Fibroblast of skin of left quadriceps (primary cell): ENCODE data around the gene WNT3A.

Source experiments
- DNase-seq, 2 experiments: peaks; one replicate each; pipeline ENCODE4 v3.0.0-alpha.2; 2013; ENCODE audit warnings: low read depth in 2 of 2

The WNT3A gene

GRCh38 chr1:228084325-228084724, 77.5 kb downstream of the WNT3A start:
- peak in 1 of 2 experiments; percentile 28 for DNase-seq

DNA sequence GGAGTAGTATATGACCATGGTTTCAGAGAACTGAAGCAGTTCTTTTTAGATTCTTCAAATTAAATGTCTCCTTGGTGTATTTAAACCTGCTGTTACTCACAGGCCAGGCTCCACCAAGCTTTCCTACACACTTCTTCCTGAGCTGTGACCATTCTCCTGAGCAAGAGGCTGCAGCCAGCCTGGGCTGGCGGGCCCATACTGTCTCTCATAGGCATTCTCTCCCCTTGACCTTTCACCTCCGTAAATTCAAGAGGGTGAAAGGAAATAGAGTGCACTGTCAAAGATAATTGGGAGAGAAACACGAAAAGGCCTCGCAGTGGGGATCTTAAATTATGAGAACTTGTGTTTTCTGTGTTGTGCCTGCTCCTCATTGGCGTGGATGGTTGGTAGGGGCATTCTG, 78.0 kb downstream of the WNT3A start:
- DNase-seq: no peak

DNA sequence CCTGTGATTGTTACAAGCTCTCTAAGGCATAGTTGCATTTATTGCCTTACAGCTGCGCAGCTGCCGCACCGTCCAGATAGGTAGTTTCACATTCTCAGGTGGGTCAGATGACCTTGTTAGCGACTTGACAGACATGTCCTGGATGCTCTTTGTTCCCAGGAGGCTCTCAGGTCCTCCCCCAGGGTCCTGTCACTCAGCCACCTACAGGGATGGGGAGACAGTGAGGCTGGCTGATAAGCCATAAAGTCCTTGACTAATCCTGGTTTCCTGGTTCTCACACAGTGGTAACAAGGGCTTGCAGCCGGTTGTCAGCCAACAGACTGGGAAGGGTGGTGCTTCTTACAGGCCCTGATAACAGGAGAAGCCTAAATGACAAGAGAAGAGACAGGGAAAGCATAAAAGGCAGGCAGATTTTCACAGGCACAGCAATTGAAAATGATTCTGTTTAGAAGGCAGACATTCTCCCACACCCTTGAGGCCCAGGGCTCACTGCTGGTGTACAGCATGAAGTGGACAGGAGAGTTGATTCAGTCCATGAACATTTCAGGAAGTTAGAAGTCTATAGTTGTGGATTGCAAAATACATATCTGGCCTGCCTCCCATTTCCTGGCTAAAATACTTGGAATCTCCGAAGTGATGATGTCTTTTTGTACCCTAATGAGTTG, 78.6 kb downstream of the WNT3A start:
- DNase-seq: peak; percentile 40 to 47

GRCh38 chr1:228087771-228088251, 81.0 kb downstream of the WNT3A start:
- DNase-seq: no peak

DNA sequence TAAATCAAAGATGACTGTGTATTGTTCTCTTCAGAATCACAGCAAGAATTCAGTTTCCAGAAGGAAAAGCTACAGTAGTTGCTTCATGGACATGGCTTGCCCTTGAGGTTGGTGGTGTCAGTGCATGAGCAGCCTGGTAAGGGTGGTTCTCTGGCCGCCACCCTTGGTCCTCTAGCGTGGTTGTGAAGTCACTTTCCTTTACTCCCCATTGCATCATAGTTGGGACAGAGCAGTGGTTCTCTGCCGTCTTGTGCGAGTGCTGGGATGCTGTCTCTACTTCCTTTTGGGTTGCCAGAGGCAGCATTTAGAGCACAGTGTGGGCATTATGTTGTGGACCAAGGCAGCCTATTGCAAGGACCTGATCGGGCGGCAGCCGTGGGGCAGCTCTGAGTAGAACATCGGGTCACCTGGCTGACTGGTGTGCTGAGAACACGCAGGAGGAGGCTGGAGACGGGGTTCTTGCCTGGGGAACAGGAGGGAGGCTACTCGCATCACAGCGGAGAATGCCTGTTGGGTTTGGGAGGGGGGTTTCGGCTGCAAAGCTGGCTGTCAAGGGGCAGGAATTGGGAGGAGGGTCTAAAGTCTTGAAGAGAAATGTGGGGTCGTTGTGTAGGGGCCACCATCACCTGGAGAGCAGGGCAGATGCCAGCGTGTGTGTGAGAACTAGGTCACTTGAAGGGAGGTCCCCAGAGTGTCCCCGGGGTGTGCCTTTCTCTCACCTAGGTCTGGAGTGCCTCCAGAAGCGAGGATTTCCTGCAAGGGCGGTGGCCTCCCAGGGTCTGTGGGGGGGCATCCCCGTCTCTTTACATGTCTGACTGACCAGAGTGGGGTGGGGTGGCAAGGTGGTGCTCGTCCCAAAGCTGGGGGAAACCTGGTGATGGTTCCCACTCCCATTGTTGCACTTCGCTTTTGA, 82.0 kb downstream of the WNT3A start:
- DNase-seq: no peak

GRCh38 chr1:228089519-228090380, 83.0 kb downstream of the WNT3A start:
- DNase-seq: no peak

GRCh38 chr1:228090613-228091081, 83.8 kb downstream of the WNT3A start:
- no peak for DNase-seq

- DNase-seq: no peak
These were observed 84.3 kb downstream of the WNT3A start for GRCh38 chr1:228091084-228091483.

DNA sequence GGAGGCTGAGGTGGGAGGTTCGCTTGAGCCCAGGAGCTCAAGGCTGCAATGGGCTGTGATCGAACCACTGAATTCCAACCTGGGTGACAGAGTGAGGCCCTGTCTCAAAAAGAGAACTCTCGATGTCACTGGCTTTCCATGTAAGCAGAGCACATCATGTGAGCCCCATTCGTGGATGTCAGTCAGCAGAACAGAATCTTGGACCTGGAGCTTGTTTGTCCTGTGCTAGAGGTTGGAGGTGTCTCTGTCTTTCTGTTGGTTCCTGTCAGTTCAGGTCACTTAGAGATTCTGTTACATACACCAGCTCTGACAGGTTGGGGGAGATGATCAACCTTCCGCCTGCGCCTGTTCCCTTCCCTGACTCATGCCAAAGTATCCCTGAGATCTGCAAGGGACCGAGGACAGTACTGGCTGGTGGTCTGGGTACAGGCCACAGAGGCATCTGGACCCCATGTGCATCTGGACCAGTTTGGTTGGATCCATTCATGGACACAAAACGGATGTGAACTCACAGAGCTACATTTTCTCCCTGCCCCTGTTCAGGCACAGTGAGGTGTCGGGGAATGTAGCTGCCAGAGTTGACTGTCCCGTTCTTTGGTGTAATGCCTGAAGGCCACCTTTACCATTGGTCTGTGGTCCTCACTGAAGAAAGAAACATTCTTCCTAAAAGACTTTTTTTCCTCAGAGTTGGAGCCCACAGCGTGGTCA, 85.7 kb downstream of the WNT3A start:
- DNase-seq: no peak

- no peak for DNase-seq
These were observed 86.5 kb downstream of the WNT3A start for GRCh38 chr1:228093050-228093906.

DNA sequence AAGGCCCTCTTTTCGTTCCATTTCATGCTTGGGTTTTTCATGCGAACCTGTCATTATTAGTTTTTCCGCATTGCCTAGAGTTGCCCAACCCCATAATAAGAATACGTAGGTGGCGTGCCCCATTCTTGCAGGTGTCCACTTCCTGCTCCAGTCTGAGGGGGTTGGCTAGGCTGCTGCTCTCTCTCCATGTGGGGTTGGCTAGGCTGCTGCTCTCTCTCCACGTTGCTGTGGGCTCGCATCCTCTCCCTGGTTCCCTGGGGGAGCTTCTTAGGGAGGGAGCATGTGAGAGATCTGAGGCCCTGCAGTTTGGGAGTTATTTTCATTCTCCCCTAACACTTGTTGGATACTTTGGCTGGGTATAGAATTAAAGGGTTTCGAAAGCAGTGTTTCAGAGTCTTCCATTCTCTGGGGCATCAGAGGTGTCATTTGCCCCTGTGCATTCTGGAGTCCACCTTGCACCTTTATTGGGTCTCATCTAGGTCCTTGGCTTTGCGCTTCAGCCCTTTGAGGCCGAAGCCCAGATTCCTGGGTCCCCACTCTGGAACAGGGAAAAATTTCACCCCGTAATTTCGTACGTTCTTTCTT, 87.7 kb downstream of the WNT3A start:
- DNase-seq: no peak

DNA sequence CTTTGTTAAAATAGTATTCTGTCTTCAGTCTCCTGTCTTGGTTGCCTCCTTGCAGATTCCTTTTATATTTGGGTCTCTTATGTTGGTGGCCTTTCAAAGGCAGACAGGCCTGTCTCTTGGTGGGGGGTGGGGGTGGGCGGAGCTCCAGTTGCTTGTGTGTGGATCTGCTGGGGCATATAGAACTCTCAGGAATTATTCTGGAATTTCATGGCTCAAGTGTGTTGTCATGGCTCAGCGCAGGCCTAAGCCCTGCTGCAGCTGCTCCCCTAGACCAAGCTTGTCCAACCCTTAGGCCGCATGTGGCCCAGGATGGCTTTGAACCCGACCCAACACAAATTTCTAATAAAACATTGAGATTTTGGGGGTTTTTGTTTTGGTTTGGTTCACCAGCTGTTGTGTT, 88.4 kb downstream of the WNT3A start:
- DNase-seq: no peak

- DNase-seq: no peak
These were observed 89.1 kb downstream of the WNT3A start for GRCh38 chr1:228095938-228096337.

GRCh38 chr1:228096416-228097332, 89.9 kb downstream of the WNT3A start:
- no peak for DNase-seq

DNA sequence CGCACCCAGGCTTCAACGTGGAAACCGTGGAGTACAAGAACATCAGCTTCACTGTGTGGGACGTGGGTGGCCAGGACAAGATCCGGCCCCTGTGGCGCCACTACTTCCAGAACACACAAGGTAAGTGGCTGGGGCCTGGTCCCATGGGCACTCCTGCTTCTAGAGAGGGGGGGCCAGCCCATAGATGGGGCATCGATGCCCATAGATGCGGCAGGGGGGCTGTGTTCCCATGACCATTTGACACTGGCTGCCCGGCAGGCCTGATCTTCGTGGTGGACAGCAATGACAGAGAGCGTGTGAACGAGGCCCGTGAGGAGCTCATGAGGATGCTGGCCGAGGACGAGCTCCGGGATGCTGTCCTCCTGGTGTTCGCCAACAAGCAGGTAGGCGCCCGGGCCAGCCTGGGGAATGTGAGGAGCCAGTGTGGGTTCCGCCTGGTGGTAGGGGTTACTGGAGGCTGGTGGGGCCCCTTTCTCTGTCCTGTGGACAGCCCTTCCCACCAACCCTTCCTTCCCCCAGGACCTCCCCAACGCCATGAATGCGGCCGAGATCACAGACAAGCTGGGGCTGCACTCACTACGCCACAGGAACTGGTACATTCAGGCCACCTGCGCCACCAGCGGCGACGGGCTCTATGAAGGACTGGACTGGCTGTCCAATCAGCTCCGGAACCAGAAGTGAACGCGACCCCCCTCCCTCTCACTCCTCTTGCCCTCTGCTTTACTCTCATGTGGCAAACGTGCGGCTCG, 90.7 kb downstream of the WNT3A start:
- DNase-seq: no peak

- DNase-seq: no peak
These were observed 91.6 kb downstream of the WNT3A start for GRCh38 chr1:228098323-228098931.

- no peak for DNase-seq
These were observed 92.5 kb downstream of the WNT3A start for GRCh38 chr1:228099331-228099732.
